HL-60 (cell line): ENCODE data around the gene SOX9.

Experiments used
- POLR2AphosphoS5 ChIP-seq: IDR thresholded peaks from 2 replicates; pipeline ENCODE4 v1.6.1; 2012; ENCODE audit warnings: low read depth
- TF ChIP-seq, protein P1 (sequence below): IDR thresholded peaks from one replicate; pipeline ENCODE4 v1.5.1; 2011; ENCODE audit warnings: low read length, control low read depth, inconsistent platforms; ENCODE audit not compliant: insufficient read depth

DNA sequence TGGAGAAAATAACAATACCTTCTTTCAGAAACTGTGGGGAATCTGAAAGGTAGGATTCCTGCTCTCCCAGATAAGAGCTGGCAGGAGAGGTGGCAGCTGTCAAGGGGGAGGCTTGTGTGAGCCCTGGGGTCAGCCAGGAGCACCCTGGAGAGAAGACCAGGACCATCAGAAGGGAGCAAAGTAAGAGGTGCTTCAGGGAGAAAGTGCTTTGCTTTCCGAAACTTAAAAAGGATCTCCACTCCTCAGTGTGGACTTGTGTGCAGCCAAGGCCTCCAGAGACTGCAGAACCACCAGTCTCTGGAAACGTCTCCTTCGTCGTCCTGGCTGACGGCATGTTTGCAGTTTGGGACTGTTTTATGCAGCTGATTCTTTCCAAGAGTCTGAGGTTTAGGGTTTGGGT lies 13.7 kb upstream of the SOX9 start:
- TF ChIP-seq, protein P1, sequence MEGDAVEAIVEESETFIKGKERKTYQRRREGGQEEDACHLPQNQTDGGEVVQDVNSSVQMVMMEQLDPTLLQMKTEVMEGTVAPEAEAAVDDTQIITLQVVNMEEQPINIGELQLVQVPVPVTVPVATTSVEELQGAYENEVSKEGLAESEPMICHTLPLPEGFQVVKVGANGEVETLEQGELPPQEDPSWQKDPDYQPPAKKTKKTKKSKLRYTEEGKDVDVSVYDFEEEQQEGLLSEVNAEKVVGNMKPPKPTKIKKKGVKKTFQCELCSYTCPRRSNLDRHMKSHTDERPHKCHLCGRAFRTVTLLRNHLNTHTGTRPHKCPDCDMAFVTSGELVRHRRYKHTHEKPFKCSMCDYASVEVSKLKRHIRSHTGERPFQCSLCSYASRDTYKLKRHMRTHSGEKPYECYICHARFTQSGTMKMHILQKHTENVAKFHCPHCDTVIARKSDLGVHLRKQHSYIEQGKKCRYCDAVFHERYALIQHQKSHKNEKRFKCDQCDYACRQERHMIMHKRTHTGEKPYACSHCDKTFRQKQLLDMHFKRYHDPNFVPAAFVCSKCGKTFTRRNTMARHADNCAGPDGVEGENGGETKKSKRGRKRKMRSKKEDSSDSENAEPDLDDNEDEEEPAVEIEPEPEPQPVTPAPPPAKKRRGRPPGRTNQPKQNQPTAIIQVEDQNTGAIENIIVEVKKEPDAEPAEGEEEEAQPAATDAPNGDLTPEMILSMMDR = no peak
- TF ChIP-seq POLR2AphosphoS5 = no peak
